K562 (cell line): ENCODE measurements around the gene SLC25A45. TPM values are rescaled to one million over a fixed set of nuclear protein-coding genes. Genes with fewer than 3 reads are reported as not detected.

Experiments
- ATAC-seq: fragments of 200-7000 bp; cut with Tn5 transposase; 3 replicates; pipeline ENCODE4 v1.9.1; 2020; ENCODE audit warnings: moderate library complexity
- BruUV-seq: library from RNA; stranded (reverse); fragments of 400-500 nt; replicated peaks from 2 replicates; lab custom pipeline; 2021; lab: Mats Ljungman, UMichigan
- CTCF ChIA-PET: fragments of 300-600 bp; formaldehyde crosslinking; extraction: SDS; loops from one replicate; lab custom pipeline; 2021; ENCODE audit warnings: low intra/inter-chr PET ratio; lab: Yijun Ruan, JAX
- POLR2A ChIA-PET: fragments of 300-600, 350-650 bp; sonication (Branson Sonifier 250); formaldehyde crosslinking; extraction: SDS; loops from one replicate; lab custom pipeline; 2021; ENCODE audit warnings: antibody characterized with exemption, inconsistent platforms; lab: Yijun Ruan, JAX
- DNase-seq, 4 experiments: peaks; one replicate each; pipeline versions ENCODE4 v3.0.0 to v3.0.0-alpha.2; 2011 to 2018; ENCODE audit warnings: low spot score in 3 of 4, mixed read lengths in 3 of 4; ENCODE audit errors: extremely low read depth in 1 of 4
- FAIRE-seq: peaks from 2 replicates; lab custom pipeline; 2011; peaks lifted over from hg19 to GRCh38; lab: Jason Lieb, UNC
- H2AFZ ChIP-seq: 2 replicates; pipeline ENCODE4 v1.6.0; 2011; ENCODE audit warnings: low read depth, low read length, control low read depth, inconsistent platforms
- H3K27ac ChIP-seq: fragments of 200-600 bp; 3 replicates; pipeline ENCODE4 v1.8.0; 2011; ENCODE audit warnings: low read depth, mild to moderate bottlenecking, control low read depth, inconsistent platforms, low read length, moderate library complexity, mixed read lengths; ENCODE audit errors: extremely low read depth
- H3K27me3 ChIP-seq, 2 experiments: fragments of 300-600 bp in 1 of 2; 2 replicates in 1 of 2; 3 replicates in 1 of 2; pipeline versions ENCODE4 v1.6.0 to v1.8.0; 2011; ENCODE audit warnings: inconsistent platforms in 2 of 2, low read length in 2 of 2, mild to moderate bottlenecking in 1 of 2, mixed read lengths in 1 of 2, moderate library complexity in 1 of 2; ENCODE audit not compliant: control insufficient read depth in 2 of 2, insufficient read depth in 2 of 2
- H3K36me3 ChIP-seq: fragments of 300-600 bp; 3 replicates; pipeline ENCODE4 v1.8.0; 2011; ENCODE audit warnings: mild to moderate bottlenecking, low read length, inconsistent platforms; ENCODE audit not compliant: control insufficient read depth, insufficient read depth
- H3K4me1 ChIP-seq, 2 experiments: fragments of 200-600 bp in 1 of 2; replicated peaks in 1 of 2; 2 replicates in 1 of 2; 3 replicates in 1 of 2; pipeline versions ENCODE4 v1.5.1 to v1.8.0; 2011; ENCODE audit warnings: inconsistent platforms in 2 of 2, low read length in 2 of 2, mild to moderate bottlenecking in 1 of 2, mixed read lengths in 1 of 2, moderate library complexity in 1 of 2; ENCODE audit not compliant: control insufficient read depth in 2 of 2, insufficient read depth in 2 of 2
- H3K4me2 ChIP-seq: 2 replicates; pipeline ENCODE4 v1.6.1; 2011; ENCODE audit warnings: low read length, control low read depth, inconsistent platforms, mixed read lengths; ENCODE audit not compliant: insufficient read depth
- H3K4me3 ChIP-seq: fragments of 200-600 bp; sonication (generic), shearing (Covaris generic); 2 replicates; pipeline ENCODE4 v1.5.1; 2016; ENCODE audit warnings: control low read depth, inconsistent platforms
- H3K79me2 ChIP-seq: fragments of 200-600 bp; 3 replicates; pipeline ENCODE4 v1.8.0; 2011; ENCODE audit warnings: low read length, inconsistent platforms; ENCODE audit not compliant: control insufficient read depth, insufficient read depth
- H3K9ac ChIP-seq, 2 experiments: 2 replicates each; pipeline versions ENCODE4 v1.6.0 to v1.6.1; 2011; ENCODE audit warnings: low read depth in 2 of 2, low read length in 2 of 2, control low read depth in 1 of 2, inconsistent platforms in 1 of 2, mild to moderate bottlenecking in 1 of 2, mixed read lengths in 1 of 2; ENCODE audit not compliant: insufficient read depth in 1 of 2
- H3K9me1 ChIP-seq: one replicate; pipeline ENCODE4 v1.6.0; 2011; ENCODE audit warnings: inconsistent platforms, mild to moderate bottlenecking, low read length, moderate library complexity; ENCODE audit not compliant: control insufficient read depth, insufficient read depth
- H3K9me3 ChIP-seq: replicated peaks from 2 replicates; pipeline ENCODE4 v1.5.1; 2011; ENCODE audit warnings: low read depth, low read length, inconsistent platforms; ENCODE audit not compliant: control insufficient read depth, insufficient read depth
- H4K20me1 ChIP-seq: replicated peaks from 2 replicates; pipeline ENCODE4 v1.6.1; 2011; ENCODE audit warnings: low read length, inconsistent platforms, mixed read lengths; ENCODE audit not compliant: control insufficient read depth, insufficient read depth
- FOXO4 ChIP-seq: fragments of 450-650 bp; formaldehyde crosslinking; IDR thresholded peaks from 2 replicates; pipeline ENCODE4 v1.4.0; 2020; ENCODE audit warnings: mild to moderate bottlenecking, moderate library complexity
- FOXP4 ChIP-seq: sonication (generic); formaldehyde crosslinking; IDR thresholded peaks from 2 replicates; pipeline ENCODE4 v1.8.0; 2022; ENCODE audit warnings: mild to moderate bottlenecking, missing genetic modification reagents, borderline replicate concordance
- MTA3 ChIP-seq: fragments of 450-650 bp; formaldehyde crosslinking; IDR thresholded peaks from 2 replicates; pipeline ENCODE4 v1.6.1; 2017; ENCODE audit warnings: mild to moderate bottlenecking, borderline replicate concordance
- MTF1 ChIP-seq: fragments of 250-450 bp; sonication (Bioruptor Pico); IDR thresholded peaks from 2 replicates; pipeline ENCODE4 v1.9.0; 2021; ENCODE audit warnings: moderate library complexity, mild to moderate bottlenecking, inconsistent platforms, borderline replicate concordance
- PHF21A ChIP-seq: fragments of 450-650 bp; IDR thresholded peaks from 2 replicates; pipeline ENCODE4 v1.6.1; 2017; ENCODE audit warnings: low read depth, borderline replicate concordance
- SUPT5H ChIP-seq: fragments of 450-650 bp; IDR thresholded peaks from 2 replicates; pipeline ENCODE4 v1.6.1; 2016
- ZNF324 ChIP-seq: fragments of 250-450 bp; sonication (Bioruptor Pico); IDR thresholded peaks from 2 replicates; pipeline ENCODE4 v1.4.0; 2020; ENCODE audit warnings: mild to moderate bottlenecking
- WGBS: fragments of 100-300 bp; shearing (Covaris generic); methylation state at CpG from one replicate; pipeline ENCODE4 v1.1.6; 2016; ENCODE audit warnings: low coverage, mixed read lengths; ENCODE audit not compliant: insufficient coverage; ENCODE audit errors: missing lambda C conversion rate; 5-methylcytosine and 5-hydroxymethylcytosine counted together
- in situ Hi-C: fragments of 300-500 bp; cut with MboI; formaldehyde crosslinking; loops from 4 replicates; pipeline ENCODE4 v1.15.0; 2018; ENCODE audit warnings: inconsistent platforms, mixed read lengths
- intact Hi-C: fragments of 100-400 bp; cut with micrococcal nuclease; formaldehyde crosslinking; loops from 2 replicates; pipeline ENCODE4 v1.14.2; 2022
- polyA plus RNA-seq, 8 experiments: library from polyadenylated mRNA; depleted of rRNA in 4 of 8; stranded (reverse) in 5 of 8; unstranded in 3 of 8; fragments of >200 nt; fragmentation: Nextera tagmentation in 2 of 8; fragmentation: Illumina TruSeq in 1 of 8; extraction: Ambion mirVana in 2 of 8; extraction: Trizol in 1 of 8; gene quantifications; 2 replicates each; pipeline versions ENCODE4 v1.2.1 to v1.2.3, GENCODE V29; 2011 to 2014; ENCODE audit warnings: inconsistent platforms in 1 of 8, missing spikeins in 1 of 8
- total RNA-seq, 7 experiments: library from RNA; depleted of rRNA in 6 of 7; stranded (reverse); fragments of >200 nt in 6 of 7; fragmentation: Illumina TruSeq in 2 of 7; extraction: Trizol in 2 of 7; gene quantifications; 2 replicates each; pipeline versions ENCODE4 v1.2.1 to v1.2.3, GENCODE V29; 2011 to 2021; ENCODE audit warnings: low replicate concordance in 1 of 7
- TF ChIP-seq, protein P1 (sequence below), 3 experiments: fragments of 200-800 bp in 1 of 3; sonication (Bioruptor generic) in 1 of 3; sonication (generic) in 1 of 3; formaldehyde crosslinking in 1 of 3; IDR thresholded peaks; 2 replicates each; pipeline versions ENCODE4 v1.6.1 to v1.8.0; 2016 to 2022; ENCODE audit warnings: mild to moderate bottlenecking in 2 of 3, missing compliant biosample characterization in 2 of 3, missing genetic modification characterization in 2 of 3, missing genetic modification reagents in 1 of 3
- TF ChIP-seq, protein P2 (sequence below), 2 experiments: fragments of 150-350 bp in 1 of 2; IDR thresholded peaks; 2 replicates each; pipeline ENCODE4 v1.6.1; 2012 to 2016; ENCODE audit warnings: low read depth in 2 of 2, low read length in 2 of 2, mild to moderate bottlenecking in 1 of 2, moderate library complexity in 1 of 2

Gene SLC25A45
- total and polyA plus RNA-seq, 9 of the 15 experiments (the other 6 are each of a cell fraction or from before 2014, with no cell fraction given), result 0.15 to 2.3 (median 0.68) TPM

- Histone ChIP-seq H3K4me1 (peaks cover 5 to 32% of the 10 kb centered on the region in 2 experiments; a peak in 4 of 5 replicates), H3K36me3 (peaks cover 77% of the 10 kb centered on the region), H3K4me2 (peak overlapping the region; percentile 97), H3K9me3 (no peaks in the 10 kb centered on the region), H4K20me1 (peaks cover 63% of the 10 kb centered on the region), H3K9me1 (no peaks in the 10 kb centered on the region), H3K4me3 (peak overlapping the region; percentile 79; the same call in 1 of the 2 replicates), H3K27ac (peak overlapping the region; percentile 98), H3K27me3 (no peaks in the 10 kb centered on the region), H2AFZ (no peak overlapping the region), H3K9ac (peak overlapping the region; percentile 69 to 98; a peak in 3 of 4 replicates), H3K79me2 (peaks cover 100% of the 10 kb centered on the region)
- in situ Hi-C loops, result no loop called here
- POLR2A ChIA-PET, result interaction anchor here (0.6 to 17.3 kb wide), 15 partner anchors 8 to 525 kb away, joined by 3 to 1349 read pairs (median 4); partner anchors contain the start of gene MALAT1
- intact Hi-C loops, result no loop called here
- 12% methylated on average over 11 of the region's 11 CpGs for WGBS
- FAIRE-seq (no peak), ATAC-seq (peak; percentile 27), DNase-seq (peak in 1 of 4 experiments; percentile 65)
- BruUV-seq, result no TSS peak
- CTCF ChIA-PET, result no interaction called here
- TF ChIP-seq ZNF324 (CRISPR knock-in tag), result no peak
- peak; percentile 71 for TF ChIP-seq SUPT5H
- no peak for TF ChIP-seq MTF1
- TF ChIP-seq FOXP4 (CRISPR knock-in tag), result no peak; the same call in 1 of the 2 replicates
- TF ChIP-seq PHF21A, result peak; percentile 44; the same call in 1 of the 2 replicates
- TF ChIP-seq FOXO4 (CRISPR knock-in tag), result peak; percentile 95
- TF ChIP-seq, protein P1, sequence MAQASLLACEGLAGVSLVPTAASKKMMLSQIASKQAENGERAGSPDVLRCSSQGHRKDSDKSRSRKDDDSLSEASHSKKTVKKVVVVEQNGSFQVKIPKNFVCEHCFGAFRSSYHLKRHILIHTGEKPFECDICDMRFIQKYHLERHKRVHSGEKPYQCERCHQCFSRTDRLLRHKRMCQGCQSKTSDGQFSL (CRISPR knock-in tag; IDR thresholded peaks at IDR 0.05), result no peak
- TF ChIP-seq, protein P1 (tag; IDR thresholded peaks at IDR 0.05), result no peak
- TF ChIP-seq, protein P2, sequence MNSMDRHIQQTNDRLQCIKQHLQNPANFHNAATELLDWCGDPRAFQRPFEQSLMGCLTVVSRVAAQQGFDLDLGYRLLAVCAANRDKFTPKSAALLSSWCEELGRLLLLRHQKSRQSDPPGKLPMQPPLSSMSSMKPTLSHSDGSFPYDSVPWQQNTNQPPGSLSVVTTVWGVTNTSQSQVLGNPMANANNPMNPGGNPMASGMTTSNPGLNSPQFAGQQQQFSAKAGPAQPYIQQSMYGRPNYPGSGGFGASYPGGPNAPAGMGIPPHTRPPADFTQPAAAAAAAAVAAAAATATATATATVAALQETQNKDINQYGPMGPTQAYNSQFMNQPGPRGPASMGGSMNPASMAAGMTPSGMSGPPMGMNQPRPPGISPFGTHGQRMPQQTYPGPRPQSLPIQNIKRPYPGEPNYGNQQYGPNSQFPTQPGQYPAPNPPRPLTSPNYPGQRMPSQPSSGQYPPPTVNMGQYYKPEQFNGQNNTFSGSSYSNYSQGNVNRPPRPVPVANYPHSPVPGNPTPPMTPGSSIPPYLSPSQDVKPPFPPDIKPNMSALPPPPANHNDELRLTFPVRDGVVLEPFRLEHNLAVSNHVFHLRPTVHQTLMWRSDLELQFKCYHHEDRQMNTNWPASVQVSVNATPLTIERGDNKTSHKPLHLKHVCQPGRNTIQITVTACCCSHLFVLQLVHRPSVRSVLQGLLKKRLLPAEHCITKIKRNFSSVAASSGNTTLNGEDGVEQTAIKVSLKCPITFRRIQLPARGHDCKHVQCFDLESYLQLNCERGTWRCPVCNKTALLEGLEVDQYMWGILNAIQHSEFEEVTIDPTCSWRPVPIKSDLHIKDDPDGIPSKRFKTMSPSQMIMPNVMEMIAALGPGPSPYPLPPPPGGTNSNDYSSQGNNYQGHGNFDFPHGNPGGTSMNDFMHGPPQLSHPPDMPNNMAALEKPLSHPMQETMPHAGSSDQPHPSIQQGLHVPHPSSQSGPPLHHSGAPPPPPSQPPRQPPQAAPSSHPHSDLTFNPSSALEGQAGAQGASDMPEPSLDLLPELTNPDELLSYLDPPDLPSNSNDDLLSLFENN (IDR thresholded peaks at IDR 0.05; ENCODE audit: low read depth in 2 of 2, low read length in 2 of 2), result peak in 1 of 2 experiments; percentile 85; a peak in 2 of 4 replicates
- TF ChIP-seq MTA3, result 0 out of 2 replicates have a peak, but pooled peaks have one; percentile 41
These were observed 45.5 kb upstream of the SLC25A45 start for GRCh38 chr11:65427691-65428577.
